ENCODE results near the gene RFLNA. TPM values are rescaled to one million over a fixed set of nuclear protein-coding genes. Genes with fewer than 3 reads are reported as not detected.

Gene RFLNA
- total RNA-seq, 4 donors from 2014 or later, result 0.38 to 1.2 (median 0.91) TPM; not detected in 1

GRCh38 chr12:124304314-124304790, 9.5 kb downstream of the RFLNA start:
- Histone ChIP-seq H3K27ac (no peak overlapping the region), H3K27me3 (peaks cover 3% of the 10 kb centered on the region), H3K4me1 (no peaks in the 10 kb centered on the region), H3K36me3 (no peaks in the 10 kb centered on the region), H3K9me3 (no peaks in the 10 kb centered on the region), H3K4me3 (no peak overlapping the region)
- TF ChIP-seq CTCF (IDR thresholded peaks at IDR 0.05) (no peak), POLR2AphosphoS5 (IDR thresholded peaks at IDR 0.05) (no peak), EP300 (IDR thresholded peaks at IDR 0.05) (no peak)
- 78% methylated on average over 20 of the region's 20 CpGs for WGBS
- DNase-seq (ENCODE audit: low spot score in 2 of 2), result no peak

- Histone ChIP-seq H3K27me3 (peaks cover 3% of the 10 kb centered on the region), H3K36me3 (no peaks in the 10 kb centered on the region), H3K4me3 (no peak overlapping the region), H3K27ac (no peak overlapping the region), H3K4me1 (no peaks in the 10 kb centered on the region), H3K9me3 (no peaks in the 10 kb centered on the region)
- DNase-seq (ENCODE audit: low spot score in 2 of 2), result no peak
- WGBS, result no CpG with 5 or more reads among the region's 10 CpGs
- no peak for TF ChIP-seq CTCF (IDR thresholded peaks at IDR 0.05)
- no peak for TF ChIP-seq POLR2A (IDR thresholded peaks at IDR 0.05)
- no peak for TF ChIP-seq EP300 (IDR thresholded peaks at IDR 0.05)
- TF ChIP-seq POLR2AphosphoS5 (IDR thresholded peaks at IDR 0.05), result no peak
Measured at GRCh38 chr12:124305136-124305535, 10.2 kb downstream of the RFLNA start.

- TF ChIP-seq POLR2A (IDR thresholded peaks at IDR 0.05) (no peak), CTCF (IDR thresholded peaks at IDR 0.05) (no peak)
- no peak overlapping the region for H3K27ac ChIP-seq
- WGBS, result 88% methylated on average over 23 of the region's 24 CpGs
- no peaks in the 10 kb centered on the region for H3K4me1 ChIP-seq
- H3K4me3 ChIP-seq, result no peak overlapping the region
- no peaks in the 10 kb centered on the region for H3K9me3 ChIP-seq
- H3K36me3 ChIP-seq, result no peaks in the 10 kb centered on the region
- H3K27me3 ChIP-seq, result peaks cover 3% of the 10 kb centered on the region
- DNase-seq (ENCODE audit: low spot score in 2 of 2), result no peak
Measured at GRCh38 chr12:124305776-124306685, 11.1 kb downstream of the RFLNA start.

- H3K36me3 ChIP-seq, result no peaks in the 10 kb centered on the region
- WGBS, result 98% methylated on average over 19 of the region's 28 CpGs
- no peaks in the 10 kb centered on the region for H3K9me3 ChIP-seq
- no peak overlapping the region for H3K27ac ChIP-seq
- TF ChIP-seq POLR2AphosphoS5 (IDR thresholded peaks at IDR 0.05) (no peak), EP300 (IDR thresholded peaks at IDR 0.05) (no peak), POLR2A (IDR thresholded peaks at IDR 0.05) (no peak), CTCF (IDR thresholded peaks at IDR 0.05) (no peak)
- H3K4me1 ChIP-seq, result no peaks in the 10 kb centered on the region
- no peak overlapping the region for H3K4me3 ChIP-seq
- peaks cover 3% of the 10 kb centered on the region for H3K27me3 ChIP-seq
- DNase-seq (ENCODE audit: low spot score in 2 of 2), result no peak
Measured at GRCh38 chr12:124306686-124307555, 12.0 kb downstream of the RFLNA start.

- TF ChIP-seq POLR2A (IDR thresholded peaks at IDR 0.05), result no peak
- TF ChIP-seq CTCF (IDR thresholded peaks at IDR 0.05), result no peak
- TF ChIP-seq EP300 (IDR thresholded peaks at IDR 0.05), result no peak
- no peak for TF ChIP-seq POLR2AphosphoS5 (IDR thresholded peaks at IDR 0.05)
- Histone ChIP-seq H3K4me3 (no peak overlapping the region), H3K36me3 (no peaks in the 10 kb centered on the region), H3K4me1 (no peaks in the 10 kb centered on the region), H3K27ac (no peak overlapping the region), H3K27me3 (peaks cover 3% of the 10 kb centered on the region), H3K9me3 (no peaks in the 10 kb centered on the region)
- DNase-seq (ENCODE audit: low spot score in 2 of 2), result no peak
- WGBS, result 82% methylated on average over 10 of the region's 10 CpGs
Measured at GRCh38 chr12:124307556-124307825, 12.6 kb downstream of the RFLNA start.

All from suprapubic skin (tissue), 4 donors.